Smooth muscle cell (in vitro differentiated cells): ENCODE results near the gene LEP. TPM values are rescaled to one million over a fixed set of nuclear protein-coding genes. Genes with fewer than 3 reads are reported as not detected.

Experiments used
- DNase-seq: peaks from one replicate; lab custom pipeline; 2025; ENCODE audit not compliant: unreplicated experiment; lab: John Stamatoyannopoulos, UW
- H2AFZ ChIP-seq: fragments of 200-600 bp; sonication (generic); 2 replicates; pipeline ENCODE4 v1.6.0; 2016; ENCODE audit warnings: antibody characterized with exemption, low read depth, mild to moderate bottlenecking
- H3F3A ChIP-seq: fragments of 200-600 bp; sonication (generic); 2 replicates; pipeline ENCODE4 v1.6.0; 2017; ENCODE audit warnings: antibody characterized with exemption, low read depth
- H3K27ac ChIP-seq: fragments of 200-600 bp; sonication (generic); 2 replicates; pipeline ENCODE4 v1.5.1; 2016; ENCODE audit warnings: low read depth, mild to moderate bottlenecking
- H3K27me3 ChIP-seq: fragments of 200-600 bp; sonication (generic); 2 replicates; pipeline ENCODE4 v1.6.1; 2016; ENCODE audit warnings: low read depth, mild to moderate bottlenecking
- H3K36me3 ChIP-seq: fragments of 200-600 bp; sonication (generic); 2 replicates; pipeline ENCODE4 v1.5.1; 2016; ENCODE audit warnings: low read depth
- H3K4me1 ChIP-seq: fragments of 200-600 bp; sonication (generic); 2 replicates; pipeline ENCODE4 v1.5.1; 2016; ENCODE audit warnings: low read depth
- H3K4me2 ChIP-seq: fragments of 200-600 bp; sonication (generic); 2 replicates; pipeline ENCODE4 v1.6.0; 2016; ENCODE audit warnings: mild to moderate bottlenecking
- H3K4me3 ChIP-seq: fragments of 200-600 bp; sonication (generic); 2 replicates; pipeline ENCODE4 v1.5.1; 2016; ENCODE audit warnings: mild to moderate bottlenecking
- H3K79me2 ChIP-seq: fragments of 200-600 bp; sonication (generic); 2 replicates; pipeline ENCODE4 v1.6.0; 2016; ENCODE audit warnings: low read depth, mild to moderate bottlenecking
- H3K9ac ChIP-seq: fragments of 200-600 bp; sonication (generic); 2 replicates; pipeline ENCODE4 v1.6.0; 2016; ENCODE audit warnings: low read depth
- H3K9me3 ChIP-seq: fragments of 200-600 bp; sonication (generic); replicated peaks from 2 replicates; pipeline ENCODE4 v1.5.1; 2016; ENCODE audit warnings: low read depth
- H4K20me1 ChIP-seq: fragments of 200-600 bp; sonication (generic); 2 replicates; pipeline ENCODE4 v1.6.0; 2016; ENCODE audit warnings: low read depth
- CTCF ChIP-seq: fragments of 200-600 bp; sonication (generic); IDR thresholded peaks from 2 replicates; pipeline ENCODE4 v1.5.1; 2017; ENCODE audit warnings: borderline replicate concordance, mild to moderate bottlenecking, antibody characterized with exemption; ENCODE audit not compliant: insufficient read depth, poor library complexity, severe bottlenecking
- WGBS: methylation state at CpG from one replicate; pipeline ENCODE4 v1.1.7; 2016; ENCODE audit warnings: low lambda C conversion rate; 5-methylcytosine and 5-hydroxymethylcytosine counted together
- polyA plus RNA-seq: library from polyadenylated mRNA; unstranded; fragments of >200 nt; fragmentation: Nextera tagmentation; extraction: Ambion mirVana; gene quantifications from 2 replicates; pipeline ENCODE4 v1.2.1, GENCODE V29; 2016
- total RNA-seq: library from RNA; depleted of rRNA; stranded (reverse); fragments of >200 nt; gene quantifications from 2 replicates; pipeline ENCODE4 v1.2.3, GENCODE V29; 2014

LEP gene
- total and polyA plus RNA-seq, 2 experiments from 2014 or later = not detected

GRCh38 chr7:128266529-128266882, 25.4 kb downstream of the LEP start:
- no peaks in the 10 kb centered on the region for H3K27me3 ChIP-seq
- no peak for TF ChIP-seq CTCF
- peak overlapping the region; percentile 63 for H3K27ac ChIP-seq
- H3K9me3 ChIP-seq = no peaks in the 10 kb centered on the region
- H3K79me2 ChIP-seq = no peaks in the 10 kb centered on the region
- H3K36me3 ChIP-seq = no peaks in the 10 kb centered on the region
- no peak for DNase-seq
- peak overlapping the region; percentile 92 for H2AFZ ChIP-seq
- H3K4me2 ChIP-seq = peak overlapping the region; percentile 85
- peaks cover 3% of the 10 kb centered on the region for H3F3A ChIP-seq
- H3K9ac ChIP-seq = peak overlapping the region; percentile 53
- H3K4me3 ChIP-seq = peak overlapping the region; percentile 38
- peaks cover 21% of the 10 kb centered on the region for H3K4me1 ChIP-seq
- 83% methylated on average over 1 of the region's 1 CpG for WGBS
- H4K20me1 ChIP-seq = no peaks in the 10 kb centered on the region

- peak; percentile 17 for DNase-seq
- no peaks in the 10 kb centered on the region for H3K9me3 ChIP-seq
- H3K4me2 ChIP-seq = peak overlapping the region; percentile 85
- H3K27me3 ChIP-seq = no peaks in the 10 kb centered on the region
- H2AFZ ChIP-seq = peak overlapping the region; percentile 92
- H3F3A ChIP-seq = peaks cover 3% of the 10 kb centered on the region
- peak overlapping the region; percentile 53 for H3K9ac ChIP-seq
- no peaks in the 10 kb centered on the region for H4K20me1 ChIP-seq
- no peaks in the 10 kb centered on the region for H3K36me3 ChIP-seq
- TF ChIP-seq CTCF = no peak
- H3K4me3 ChIP-seq = peak overlapping the region; percentile 38
- 12% methylated on average over 16 of the region's 16 CpGs for WGBS
- H3K79me2 ChIP-seq = no peaks in the 10 kb centered on the region
- H3K4me1 ChIP-seq = peaks cover 21% of the 10 kb centered on the region
- H3K27ac ChIP-seq = peak overlapping the region; percentile 63
Observed at GRCh38 chr7:128266883-128267594, 26.0 kb downstream of the LEP start.

GRCh38 chr7:128267595-128267924, 26.5 kb downstream of the LEP start:
- no peaks in the 10 kb centered on the region for H3K79me2 ChIP-seq
- H3K36me3 ChIP-seq = no peaks in the 10 kb centered on the region
- H2AFZ ChIP-seq = peak overlapping the region; percentile 92
- peaks cover 21% of the 10 kb centered on the region for H3K4me1 ChIP-seq
- peak overlapping the region; percentile 38 for H3K4me3 ChIP-seq
- peak overlapping the region; percentile 63 for H3K27ac ChIP-seq
- peak overlapping the region; percentile 85 for H3K4me2 ChIP-seq
- TF ChIP-seq CTCF = no peak
- DNase-seq = no peak
- H3F3A ChIP-seq = peaks cover 3% of the 10 kb centered on the region
- no peaks in the 10 kb centered on the region for H3K9me3 ChIP-seq
- H3K27me3 ChIP-seq = no peaks in the 10 kb centered on the region
- H4K20me1 ChIP-seq = no peaks in the 10 kb centered on the region
- H3K9ac ChIP-seq = peak overlapping the region; percentile 53
- WGBS = 20% methylated on average over 4 of the region's 4 CpGs

GRCh38 chr7:128268233-128268632, 27.2 kb downstream of the LEP start:
- Histone ChIP-seq H3K4me2 (peak overlapping the region; percentile 85), H3K79me2 (no peaks in the 10 kb centered on the region), H3K36me3 (no peaks in the 10 kb centered on the region), H3K4me3 (no peak overlapping the region), H3K27ac (no peak overlapping the region), H3K27me3 (no peaks in the 10 kb centered on the region), H2AFZ (no peak overlapping the region), H3F3A (peaks cover 3% of the 10 kb centered on the region), H4K20me1 (no peaks in the 10 kb centered on the region), H3K9me3 (no peaks in the 10 kb centered on the region), H3K4me1 (peaks cover 21% of the 10 kb centered on the region), H3K9ac (no peak overlapping the region)
- TF ChIP-seq CTCF = no peak
- DNase-seq = no peak
- 54% methylated on average over 2 of the region's 2 CpGs for WGBS
